ENCODE data around the gene CSNK2A1. TPM values are rescaled to one million over a fixed set of nuclear protein-coding genes. Genes with fewer than 3 reads are reported as not detected.

CSNK2A1 gene
- total RNA-seq, 3 donors from 2014 or later, result 104 to 127 (median 117) TPM

DNA sequence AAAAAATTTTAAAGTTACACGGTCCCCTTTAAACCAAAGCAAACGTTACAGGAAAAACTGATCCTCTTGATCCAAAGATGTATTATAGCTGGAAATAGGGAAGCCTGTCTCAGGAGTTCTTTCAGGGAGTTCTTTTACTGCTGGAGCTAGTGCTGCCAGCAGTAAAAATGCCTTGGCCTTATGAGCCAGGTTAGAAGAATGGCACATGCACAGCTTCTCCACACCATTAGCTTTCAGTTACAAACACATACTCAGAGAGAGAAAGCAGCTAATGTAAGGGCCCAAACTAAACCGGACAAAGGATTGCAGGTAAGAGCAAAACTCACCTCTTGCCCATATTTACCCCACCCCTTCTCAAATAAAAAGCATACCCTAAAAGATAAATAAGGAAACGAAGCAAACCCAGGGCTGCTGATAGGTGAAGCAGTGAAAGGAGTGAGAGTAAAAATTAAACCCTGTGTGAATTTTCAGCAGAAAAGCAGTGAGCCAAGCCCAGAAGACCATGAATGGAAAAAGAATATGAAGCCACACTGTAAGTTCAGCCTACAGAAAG is 100.3 kb downstream of the CSNK2A1 start:
- intact Hi-C loops (cut with DNase I, micrococcal nuclease), result no loop called here
- DNase-seq (no peak), ATAC-seq (peak; percentile 65)
- TF ChIP-seq, protein P1, sequence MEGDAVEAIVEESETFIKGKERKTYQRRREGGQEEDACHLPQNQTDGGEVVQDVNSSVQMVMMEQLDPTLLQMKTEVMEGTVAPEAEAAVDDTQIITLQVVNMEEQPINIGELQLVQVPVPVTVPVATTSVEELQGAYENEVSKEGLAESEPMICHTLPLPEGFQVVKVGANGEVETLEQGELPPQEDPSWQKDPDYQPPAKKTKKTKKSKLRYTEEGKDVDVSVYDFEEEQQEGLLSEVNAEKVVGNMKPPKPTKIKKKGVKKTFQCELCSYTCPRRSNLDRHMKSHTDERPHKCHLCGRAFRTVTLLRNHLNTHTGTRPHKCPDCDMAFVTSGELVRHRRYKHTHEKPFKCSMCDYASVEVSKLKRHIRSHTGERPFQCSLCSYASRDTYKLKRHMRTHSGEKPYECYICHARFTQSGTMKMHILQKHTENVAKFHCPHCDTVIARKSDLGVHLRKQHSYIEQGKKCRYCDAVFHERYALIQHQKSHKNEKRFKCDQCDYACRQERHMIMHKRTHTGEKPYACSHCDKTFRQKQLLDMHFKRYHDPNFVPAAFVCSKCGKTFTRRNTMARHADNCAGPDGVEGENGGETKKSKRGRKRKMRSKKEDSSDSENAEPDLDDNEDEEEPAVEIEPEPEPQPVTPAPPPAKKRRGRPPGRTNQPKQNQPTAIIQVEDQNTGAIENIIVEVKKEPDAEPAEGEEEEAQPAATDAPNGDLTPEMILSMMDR (IDR thresholded peaks at IDR 0.05), result no peak
- H3K36me3 ChIP-seq (ENCODE audit: low read depth), result peaks cover 10% of the 10 kb centered on the region
- H3K4me3 ChIP-seq, result no peak overlapping the region
- peaks cover 15% of the 10 kb centered on the region for H3K4me1 ChIP-seq (ENCODE audit: low read depth)
- no peaks in the 10 kb centered on the region for H3K9me3 ChIP-seq

DNA sequence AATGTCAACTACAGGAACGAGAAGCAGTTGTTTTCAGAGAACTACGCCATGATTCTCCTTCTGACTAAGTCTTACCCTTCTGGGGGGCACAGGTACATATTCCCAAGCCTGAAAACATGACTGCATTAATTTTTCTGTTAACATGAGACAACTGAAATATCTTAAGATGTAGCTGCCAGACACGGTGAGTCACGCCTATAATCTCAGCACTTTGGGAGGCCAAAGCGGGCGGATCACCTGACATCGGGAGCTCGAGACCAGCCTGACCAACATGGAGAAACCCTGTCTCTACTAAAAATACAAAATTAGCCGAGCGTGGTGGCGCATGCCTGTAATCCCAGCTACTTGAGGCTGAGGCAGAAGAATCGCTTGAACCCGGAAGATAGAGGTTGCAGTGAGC is 103.0 kb downstream of the CSNK2A1 start:
- intact Hi-C loops (cut with DNase I, micrococcal nuclease), result no loop called here
- H3K4me3 ChIP-seq, result no peak overlapping the region
- DNase-seq, result no peak
- H3K9me3 ChIP-seq, result no peaks in the 10 kb centered on the region
- TF ChIP-seq, protein P1 (IDR thresholded peaks at IDR 0.05), result no peak
- peaks cover 10% of the 10 kb centered on the region for H3K36me3 ChIP-seq (ENCODE audit: low read depth)
- peaks cover 15% of the 10 kb centered on the region for H3K4me1 ChIP-seq (ENCODE audit: low read depth)
- no peak for ATAC-seq

DNA sequence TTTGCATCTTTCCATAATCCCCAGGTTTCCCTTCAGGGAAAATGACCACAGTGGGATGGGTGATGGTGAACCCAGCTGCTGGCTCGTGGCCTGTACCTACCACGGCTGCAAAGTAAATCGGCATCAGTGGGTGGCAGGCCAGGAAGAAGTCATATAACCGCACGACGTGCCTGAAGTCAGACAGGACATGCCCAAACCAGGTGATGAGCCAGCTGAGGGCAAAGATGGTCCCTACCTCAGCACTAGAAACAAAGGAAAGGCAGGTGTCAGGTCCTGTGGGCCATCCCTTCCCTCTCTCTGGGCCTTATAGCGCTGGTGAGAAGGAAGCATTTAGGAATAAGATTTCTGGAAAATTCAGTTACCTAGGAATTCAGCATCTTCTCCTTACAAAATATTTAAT is 103.4 kb downstream of the CSNK2A1 start:
- ATAC-seq (no peak), DNase-seq (no peak)
- intact Hi-C loops (cut with DNase I, micrococcal nuclease), result no loop called here
- peaks cover 10% of the 10 kb centered on the region for H3K36me3 ChIP-seq (ENCODE audit: low read depth)
- no peak overlapping the region for H3K4me3 ChIP-seq
- no peaks in the 10 kb centered on the region for H3K9me3 ChIP-seq
- TF ChIP-seq, protein P1 (IDR thresholded peaks at IDR 0.05), result no peak
- peaks cover 15% of the 10 kb centered on the region for H3K4me1 ChIP-seq (ENCODE audit: low read depth)

DNA sequence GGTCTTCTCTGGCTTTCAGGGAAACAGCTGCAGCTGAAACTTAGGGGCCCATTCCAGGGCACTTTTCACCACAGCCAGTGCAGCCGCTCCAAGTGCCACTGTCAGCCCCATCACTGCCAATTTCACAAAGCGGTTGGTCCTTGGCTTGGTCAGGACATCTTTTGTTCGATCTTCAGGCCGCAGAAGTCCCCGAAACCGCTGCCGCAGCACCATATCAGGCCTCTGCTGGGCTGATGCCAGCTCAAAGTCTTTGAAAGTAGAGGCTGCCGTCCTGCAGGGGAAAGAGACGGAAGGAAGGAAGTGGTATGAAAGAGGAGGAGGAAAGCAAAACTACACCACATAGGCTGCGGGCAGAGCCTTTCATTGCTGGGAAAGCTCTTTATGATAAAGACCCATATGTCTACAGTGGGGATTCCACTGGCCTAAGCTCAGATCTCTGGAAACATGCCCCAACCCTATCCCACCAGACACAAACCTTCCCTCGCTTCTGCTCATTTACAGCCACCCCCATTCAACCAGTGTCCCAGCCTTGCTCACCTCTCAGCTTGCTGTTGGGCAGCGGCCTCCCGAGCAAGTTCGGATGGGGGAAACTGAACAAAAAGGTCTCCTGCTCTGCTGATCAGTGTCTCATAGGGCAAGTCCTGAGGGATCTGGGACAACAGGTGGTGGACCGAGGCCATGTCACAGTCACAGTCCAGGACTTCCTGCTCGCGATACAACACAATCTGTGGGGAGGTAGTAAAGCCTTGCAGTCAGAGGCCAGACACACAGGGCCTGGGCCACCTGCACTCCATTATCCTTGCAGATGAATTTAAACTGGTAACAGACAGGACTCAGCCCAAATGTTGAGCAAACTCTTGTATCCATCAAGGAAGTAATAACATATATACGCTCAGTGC is 104.8 kb downstream of the CSNK2A1 start:
- ATAC-seq (peak; percentile 47), DNase-seq (peak in 1 of 3 donors; percentile 40)
- peaks cover 10% of the 10 kb centered on the region for H3K36me3 ChIP-seq (ENCODE audit: low read depth)
- no peak overlapping the region for H3K4me3 ChIP-seq
- intact Hi-C loops (cut with DNase I, micrococcal nuclease), result no loop called here
- peaks cover 10% of the 10 kb centered on the region for H3K4me1 ChIP-seq (ENCODE audit: low read depth)
- no peaks in the 10 kb centered on the region for H3K9me3 ChIP-seq
- TF ChIP-seq, protein P1 (IDR thresholded peaks at IDR 0.05), result no peak

DNA sequence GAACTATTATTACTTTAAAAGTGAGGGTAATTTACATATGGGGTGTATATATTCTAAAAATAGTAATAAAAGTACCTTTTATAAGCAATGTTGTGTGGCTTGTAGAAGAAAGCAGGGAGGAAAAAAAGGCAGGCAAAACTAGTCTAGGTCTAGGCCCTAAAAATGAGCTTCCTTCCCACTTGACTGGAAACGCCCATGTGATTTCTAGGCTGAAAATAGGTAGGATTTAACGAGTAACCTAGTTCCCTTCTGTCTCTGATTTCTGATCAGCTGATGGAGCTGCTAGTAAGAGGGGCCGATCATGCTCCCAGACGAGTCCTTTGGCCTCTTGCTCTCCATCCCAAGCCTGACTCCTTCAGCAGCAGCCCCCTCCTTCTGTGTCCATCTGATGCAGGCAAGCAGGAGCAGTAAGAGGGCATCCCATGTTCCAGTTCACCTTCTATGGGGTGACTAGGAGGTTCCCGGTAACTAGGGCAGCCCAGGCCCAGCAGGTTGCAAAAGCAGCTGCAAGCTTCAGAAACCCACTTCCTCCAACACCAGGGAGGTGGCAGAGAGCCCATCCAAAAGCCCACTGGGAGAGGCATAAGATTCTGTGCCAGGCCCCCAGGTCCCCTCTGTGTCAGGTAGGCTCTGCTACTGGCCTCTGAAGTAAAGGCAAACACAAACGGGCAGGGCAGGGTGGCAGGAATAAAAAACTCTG is 105.7 kb downstream of the CSNK2A1 start:
- Histone ChIP-seq H3K36me3 (ENCODE audit: low read depth) (peaks cover 10% of the 10 kb centered on the region), H3K4me3 (no peak overlapping the region), H3K4me1 (ENCODE audit: low read depth) (peaks cover 2% of the 10 kb centered on the region), H3K9me3 (no peaks in the 10 kb centered on the region)
- DNase-seq (no peak), ATAC-seq (no peak)
- TF ChIP-seq, protein P1 (IDR thresholded peaks at IDR 0.05), result no peak
- intact Hi-C loops (cut with DNase I, micrococcal nuclease), result no loop called here
